Measurements from ENCODE around the gene ANKFY1.

The ANKFY1 gene

DNA sequence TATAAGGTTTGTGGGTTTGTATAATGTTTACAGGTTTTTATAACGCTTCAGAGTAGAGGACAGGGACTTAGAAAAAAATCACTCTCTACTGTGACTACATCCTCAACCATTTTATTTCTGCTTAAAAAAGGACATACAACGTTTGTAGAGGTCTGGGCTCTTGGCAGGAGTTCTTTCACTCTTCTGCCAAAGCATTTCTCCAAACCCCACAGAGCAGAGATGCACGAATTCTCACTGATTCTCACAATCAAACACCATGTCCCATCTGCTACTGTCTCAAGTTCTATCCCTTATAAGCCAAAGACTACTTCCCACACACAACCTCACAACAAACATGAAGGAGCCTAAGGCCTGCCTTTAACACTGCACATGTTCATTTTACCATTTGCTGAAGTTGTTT is 7.0 kb upstream of the ANKFY1 start:
- TF ChIP-seq, protein P1, sequence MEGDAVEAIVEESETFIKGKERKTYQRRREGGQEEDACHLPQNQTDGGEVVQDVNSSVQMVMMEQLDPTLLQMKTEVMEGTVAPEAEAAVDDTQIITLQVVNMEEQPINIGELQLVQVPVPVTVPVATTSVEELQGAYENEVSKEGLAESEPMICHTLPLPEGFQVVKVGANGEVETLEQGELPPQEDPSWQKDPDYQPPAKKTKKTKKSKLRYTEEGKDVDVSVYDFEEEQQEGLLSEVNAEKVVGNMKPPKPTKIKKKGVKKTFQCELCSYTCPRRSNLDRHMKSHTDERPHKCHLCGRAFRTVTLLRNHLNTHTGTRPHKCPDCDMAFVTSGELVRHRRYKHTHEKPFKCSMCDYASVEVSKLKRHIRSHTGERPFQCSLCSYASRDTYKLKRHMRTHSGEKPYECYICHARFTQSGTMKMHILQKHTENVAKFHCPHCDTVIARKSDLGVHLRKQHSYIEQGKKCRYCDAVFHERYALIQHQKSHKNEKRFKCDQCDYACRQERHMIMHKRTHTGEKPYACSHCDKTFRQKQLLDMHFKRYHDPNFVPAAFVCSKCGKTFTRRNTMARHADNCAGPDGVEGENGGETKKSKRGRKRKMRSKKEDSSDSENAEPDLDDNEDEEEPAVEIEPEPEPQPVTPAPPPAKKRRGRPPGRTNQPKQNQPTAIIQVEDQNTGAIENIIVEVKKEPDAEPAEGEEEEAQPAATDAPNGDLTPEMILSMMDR (IDR thresholded peaks at IDR 0.05; ENCODE audit: insufficient read depth, low read length, poor library complexity, severe bottlenecking): no peak
- Histone ChIP-seq H3K27me3 (replicated peaks; ENCODE audit: control insufficient read depth, insufficient read depth, low read length) (no peaks in the 10 kb centered on the region), H3K36me3 (ENCODE audit: control insufficient read depth, insufficient read depth, low read length) (peaks cover 16% of the 10 kb centered on the region), H3K4me3 (replicated peaks; ENCODE audit: low read depth, low read length) (no peak overlapping the region)
- no peak for DNase-seq (ENCODE audit: extremely low read depth, insufficient read length)

DNA sequence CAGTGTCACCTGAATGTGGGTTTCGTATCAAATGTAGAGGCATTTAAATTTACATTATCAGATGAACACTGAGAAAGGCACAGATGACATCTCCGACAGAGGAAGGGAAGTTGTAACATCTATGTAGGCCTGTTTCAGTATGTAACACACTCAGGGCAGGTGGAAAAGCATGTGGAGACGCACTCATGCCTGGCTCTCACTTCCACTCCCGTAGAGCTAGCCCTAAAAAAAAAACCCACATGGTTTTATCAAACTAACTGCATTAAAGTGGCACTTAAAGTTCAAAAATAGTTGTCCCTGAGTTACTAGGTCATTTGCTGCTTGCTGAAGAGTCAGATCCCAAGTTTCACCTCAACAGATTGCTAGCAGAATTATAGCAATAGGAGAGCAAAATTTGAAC is 6.1 kb upstream of the ANKFY1 start:
- peaks cover 16% of the 10 kb centered on the region for H3K36me3 ChIP-seq (ENCODE audit: control insufficient read depth, insufficient read depth, low read length)
- DNase-seq (ENCODE audit: extremely low read depth, insufficient read length): no peak
- TF ChIP-seq, protein P1 (IDR thresholded peaks at IDR 0.05; ENCODE audit: insufficient read depth, low read length, poor library complexity, severe bottlenecking): no peak

DNA sequence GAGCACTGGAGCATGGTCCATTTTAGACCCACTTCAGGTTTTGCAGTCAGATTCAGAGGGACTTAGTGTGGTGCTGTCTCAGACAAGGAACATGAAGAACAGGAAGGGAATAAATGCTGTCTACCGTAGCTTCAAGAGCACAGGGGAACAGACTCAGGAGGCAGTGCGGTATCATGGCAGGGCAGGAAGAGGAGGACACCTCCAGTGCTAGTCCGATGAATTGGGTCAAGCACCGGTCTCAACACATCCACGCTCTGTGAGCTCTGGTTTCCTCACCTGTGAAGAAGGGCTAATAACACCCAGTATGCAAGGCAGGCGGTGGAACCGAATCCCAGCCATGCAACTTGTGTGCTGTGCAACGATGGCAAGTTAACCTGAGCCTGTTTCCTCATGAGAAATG is 3.6 kb upstream of the ANKFY1 start:
- DNase-seq (ENCODE audit: extremely low read depth, insufficient read length): no peak
- Histone ChIP-seq H3K4me3 (replicated peaks; ENCODE audit: low read depth, low read length) (no peak overlapping the region), H3K36me3 (ENCODE audit: control insufficient read depth, insufficient read depth, low read length) (peaks cover 13% of the 10 kb centered on the region), H3K27me3 (replicated peaks; ENCODE audit: control insufficient read depth, insufficient read depth, low read length) (no peaks in the 10 kb centered on the region)
- TF ChIP-seq, protein P1 (IDR thresholded peaks at IDR 0.05; ENCODE audit: insufficient read depth, low read length, poor library complexity, severe bottlenecking): no peak

More for the DNA sequence above, 6.1 kb upstream of the ANKFY1 start:
- Histone ChIP-seq H3K27me3 (replicated peaks; ENCODE audit: control insufficient read depth, insufficient read depth, low read length) (no peaks in the 10 kb centered on the region), H3K4me3 (replicated peaks; ENCODE audit: low read depth, low read length) (no peak overlapping the region)

DNA sequence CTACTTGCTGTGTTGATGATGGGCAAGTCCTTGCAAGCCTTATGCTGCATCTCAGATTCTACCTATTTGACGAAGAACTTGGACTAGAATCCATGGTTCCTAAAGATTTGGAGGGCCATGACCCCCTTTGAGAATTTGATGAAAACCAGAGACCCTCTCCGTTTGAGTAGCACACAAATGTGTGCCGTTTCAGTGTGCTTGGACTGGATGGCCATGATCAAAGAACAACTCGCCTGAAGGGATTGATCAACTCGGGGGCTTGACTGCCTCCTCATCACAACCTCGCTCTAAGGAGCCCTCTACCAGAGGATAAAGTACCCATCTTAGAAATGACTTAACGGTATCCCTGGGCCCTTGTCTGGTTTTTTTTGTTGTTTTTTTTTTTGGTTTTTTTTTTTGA is 2.8 kb upstream of the ANKFY1 start:
- TF ChIP-seq, protein P1 (IDR thresholded peaks at IDR 0.05; ENCODE audit: insufficient read depth, low read length, poor library complexity, severe bottlenecking): no peak
- DNase-seq (ENCODE audit: extremely low read depth, insufficient read length): no peak
- peaks cover 13% of the 10 kb centered on the region for H3K36me3 ChIP-seq (ENCODE audit: control insufficient read depth, insufficient read depth, low read length)
- H3K4me3 ChIP-seq (replicated peaks; ENCODE audit: low read depth, low read length): no peak overlapping the region
- no peaks in the 10 kb centered on the region for H3K27me3 ChIP-seq (replicated peaks; ENCODE audit: control insufficient read depth, insufficient read depth, low read length)

GRCh38 chr17:4262703-4263102 is 1.1 kb downstream of the ANKFY1 start:
- no peak for DNase-seq (ENCODE audit: extremely low read depth, insufficient read length)
- peak overlapping the region; percentile 90 for H3K4me3 ChIP-seq (replicated peaks; ENCODE audit: low read depth, low read length)
- peaks cover 7% of the 10 kb centered on the region for H3K36me3 ChIP-seq (ENCODE audit: control insufficient read depth, insufficient read depth, low read length)
- TF ChIP-seq, protein P1 (IDR thresholded peaks at IDR 0.05; ENCODE audit: insufficient read depth, low read length, poor library complexity, severe bottlenecking): no peak
- H3K27me3 ChIP-seq (replicated peaks; ENCODE audit: control insufficient read depth, insufficient read depth, low read length): no peaks in the 10 kb centered on the region

GRCh38 chr17:4261452-4261851 is 2.3 kb downstream of the ANKFY1 start:
- DNase-seq (ENCODE audit: extremely low read depth, insufficient read length): no peak
- H3K36me3 ChIP-seq (ENCODE audit: control insufficient read depth, insufficient read depth, low read length): peaks cover 4% of the 10 kb centered on the region
- TF ChIP-seq, protein P1 (IDR thresholded peaks at IDR 0.05; ENCODE audit: insufficient read depth, low read length, poor library complexity, severe bottlenecking): no peak
- no peak overlapping the region for H3K4me3 ChIP-seq (replicated peaks; ENCODE audit: low read depth, low read length)
- H3K27me3 ChIP-seq (replicated peaks; ENCODE audit: control insufficient read depth, insufficient read depth, low read length): no peaks in the 10 kb centered on the region

Data from GM06990 (cell line).